ENCODE data around the gene ULK4.
"Not testable (repeated sequence)": the region's sequence is repeated elsewhere in the genome, so short reads cannot be mapped to it uniquely, and the experiment has no call there.

ULK4 gene

GRCh38 chr3:41418961-41419691 lies 542.8 kb downstream of the ULK4 start:
- Histone ChIP-seq H3K4me1 (ENCODE audit: control insufficient read depth, insufficient read depth, low read length) (no peaks in the 10 kb centered on the region), H3K4me3 (ENCODE audit: low read length) (no peak overlapping the region), H3K27me3 (ENCODE audit: control insufficient read depth, insufficient read depth, low read length) (no peaks in the 10 kb centered on the region), H3K9ac (ENCODE audit: low read length) (no peak overlapping the region), H3K9me3 (ENCODE audit: control insufficient read depth, low read length) (no peaks in the 10 kb centered on the region), H3K36me3 (ENCODE audit: control insufficient read depth, insufficient read depth, low read length) (no peaks in the 10 kb centered on the region)

GRCh38 chr3:41417574-41417973 lies 544.3 kb downstream of the ULK4 start:
- no peak overlapping the region for H3K4me3 ChIP-seq (ENCODE audit: low read length)
- H3K9ac ChIP-seq (ENCODE audit: low read length) = no peak overlapping the region
- H3K36me3 ChIP-seq (ENCODE audit: control insufficient read depth, insufficient read depth, low read length) = no peaks in the 10 kb centered on the region
- no peaks in the 10 kb centered on the region for H3K4me1 ChIP-seq (ENCODE audit: control insufficient read depth, insufficient read depth, low read length)
- H3K27me3 ChIP-seq (ENCODE audit: control insufficient read depth, insufficient read depth, low read length) = no peaks in the 10 kb centered on the region
- H3K9me3 ChIP-seq (ENCODE audit: control insufficient read depth, low read length) = no peaks in the 10 kb centered on the region

GRCh38 chr3:41411065-41411464 lies 550.8 kb downstream of the ULK4 start:
- no peaks in the 10 kb centered on the region for H3K27me3 ChIP-seq (ENCODE audit: control insufficient read depth, insufficient read depth, low read length)
- no peak overlapping the region for H3K9ac ChIP-seq (ENCODE audit: low read length)
- H3K4me1 ChIP-seq (ENCODE audit: control insufficient read depth, insufficient read depth, low read length) = no peaks in the 10 kb centered on the region
- H3K9me3 ChIP-seq (ENCODE audit: control insufficient read depth, low read length) = no peaks in the 10 kb centered on the region
- no peaks in the 10 kb centered on the region for H3K36me3 ChIP-seq (ENCODE audit: control insufficient read depth, insufficient read depth, low read length)
- H3K4me3 ChIP-seq (ENCODE audit: low read length) = no peak overlapping the region

- H3K27me3 ChIP-seq (ENCODE audit: control insufficient read depth, insufficient read depth, low read length) = no peaks in the 10 kb centered on the region
- no peaks in the 10 kb centered on the region for H3K36me3 ChIP-seq (ENCODE audit: control insufficient read depth, insufficient read depth, low read length)
- no peaks in the 10 kb centered on the region for H3K4me1 ChIP-seq (ENCODE audit: control insufficient read depth, insufficient read depth, low read length)
- H3K9ac ChIP-seq (ENCODE audit: low read length) = no peak overlapping the region
- H3K4me3 ChIP-seq (ENCODE audit: low read length) = no peak overlapping the region
- H3K9me3 ChIP-seq (ENCODE audit: control insufficient read depth, low read length) = no peaks in the 10 kb centered on the region
Measured at GRCh38 chr3:41405466-41405865, 556.4 kb downstream of the ULK4 start.

GRCh38 chr3:41404582-41404981 lies 557.3 kb downstream of the ULK4 start:
- Histone ChIP-seq H3K4me1 (ENCODE audit: control insufficient read depth, insufficient read depth, low read length) (no peaks in the 10 kb centered on the region), H3K9ac (ENCODE audit: low read length) (no peak overlapping the region), H3K9me3 (ENCODE audit: control insufficient read depth, low read length) (no peaks in the 10 kb centered on the region), H3K36me3 (ENCODE audit: control insufficient read depth, insufficient read depth, low read length) (no peaks in the 10 kb centered on the region), H3K27me3 (ENCODE audit: control insufficient read depth, insufficient read depth, low read length) (no peaks in the 10 kb centered on the region), H3K4me3 (ENCODE audit: low read length) (no peak overlapping the region)

GRCh38 chr3:41394896-41395295 lies 567.0 kb downstream of the ULK4 start:
- H3K36me3 ChIP-seq (ENCODE audit: control insufficient read depth, insufficient read depth, low read length) = no peaks in the 10 kb centered on the region
- no peak overlapping the region for H3K4me3 ChIP-seq (ENCODE audit: low read length)
- no peak overlapping the region for H3K9ac ChIP-seq (ENCODE audit: low read length)
- H3K27me3 ChIP-seq (ENCODE audit: control insufficient read depth, insufficient read depth, low read length) = no peaks in the 10 kb centered on the region
- no peaks in the 10 kb centered on the region for H3K4me1 ChIP-seq (ENCODE audit: control insufficient read depth, insufficient read depth, low read length)
- no peaks in the 10 kb centered on the region for H3K9me3 ChIP-seq (ENCODE audit: control insufficient read depth, low read length)

- H3K36me3 ChIP-seq (ENCODE audit: control insufficient read depth, insufficient read depth, low read length); H3K9ac ChIP-seq (ENCODE audit: low read length); H3K27me3 ChIP-seq (ENCODE audit: control insufficient read depth, insufficient read depth, low read length); H3K9me3 ChIP-seq (ENCODE audit: control insufficient read depth, low read length); H3K4me3 ChIP-seq (ENCODE audit: low read length); H3K4me1 ChIP-seq (ENCODE audit: control insufficient read depth, insufficient read depth, low read length): not testable (repeated sequence)
Measured at GRCh38 chr3:41370765-41371535, 591.0 kb downstream of the ULK4 start.

- Histone ChIP-seq H3K36me3 (ENCODE audit: control insufficient read depth, insufficient read depth, low read length) (no peaks in the 10 kb centered on the region), H3K9me3 (ENCODE audit: control insufficient read depth, low read length) (no peaks in the 10 kb centered on the region), H3K9ac (ENCODE audit: low read length) (no peak overlapping the region), H3K27me3 (ENCODE audit: control insufficient read depth, insufficient read depth, low read length) (no peaks in the 10 kb centered on the region), H3K4me1 (ENCODE audit: control insufficient read depth, insufficient read depth, low read length) (no peaks in the 10 kb centered on the region), H3K4me3 (ENCODE audit: low read length) (no peak overlapping the region)
Measured at GRCh38 chr3:41370307-41370706, 591.6 kb downstream of the ULK4 start.

GRCh38 chr3:41369838-41370237 lies 592.1 kb downstream of the ULK4 start:
- Histone ChIP-seq H3K27me3 (ENCODE audit: control insufficient read depth, insufficient read depth, low read length) (no peaks in the 10 kb centered on the region), H3K4me1 (ENCODE audit: control insufficient read depth, insufficient read depth, low read length) (peaks cover 1% of the 10 kb centered on the region), H3K9ac (ENCODE audit: low read length) (no peak overlapping the region), H3K9me3 (ENCODE audit: control insufficient read depth, low read length) (no peaks in the 10 kb centered on the region), H3K4me3 (ENCODE audit: low read length) (no peak overlapping the region), H3K36me3 (ENCODE audit: control insufficient read depth, insufficient read depth, low read length) (no peaks in the 10 kb centered on the region)

GRCh38 chr3:41365973-41366372 lies 595.9 kb downstream of the ULK4 start:
- no peaks in the 10 kb centered on the region for H3K9me3 ChIP-seq (ENCODE audit: control insufficient read depth, low read length)

GRCh38 chr3:41364736-41365135 lies 597.2 kb downstream of the ULK4 start:
- no peak overlapping the region for H3K4me3 ChIP-seq (ENCODE audit: low read length)
- H3K36me3 ChIP-seq (ENCODE audit: control insufficient read depth, insufficient read depth, low read length) = no peaks in the 10 kb centered on the region
- no peak overlapping the region for H3K9ac ChIP-seq (ENCODE audit: low read length)
- no peaks in the 10 kb centered on the region for H3K27me3 ChIP-seq (ENCODE audit: control insufficient read depth, insufficient read depth, low read length)
- no peaks in the 10 kb centered on the region for H3K9me3 ChIP-seq (ENCODE audit: control insufficient read depth, low read length)
- H3K4me1 ChIP-seq (ENCODE audit: control insufficient read depth, insufficient read depth, low read length) = peaks cover 10% of the 10 kb centered on the region

More at GRCh38 chr3:41365973-41366372, 595.9 kb downstream of the ULK4 start:
- Histone ChIP-seq H3K36me3 (ENCODE audit: control insufficient read depth, insufficient read depth, low read length) (no peaks in the 10 kb centered on the region), H3K9ac (ENCODE audit: low read length) (no peak overlapping the region), H3K4me1 (ENCODE audit: control insufficient read depth, insufficient read depth, low read length) (peaks cover 10% of the 10 kb centered on the region), H3K4me3 (ENCODE audit: low read length) (no peak overlapping the region), H3K27me3 (ENCODE audit: control insufficient read depth, insufficient read depth, low read length) (no peaks in the 10 kb centered on the region)

- no peaks in the 10 kb centered on the region for H3K36me3 ChIP-seq (ENCODE audit: control insufficient read depth, insufficient read depth, low read length)
- no peaks in the 10 kb centered on the region for H3K9me3 ChIP-seq (ENCODE audit: control insufficient read depth, low read length)
- peaks cover 10% of the 10 kb centered on the region for H3K4me1 ChIP-seq (ENCODE audit: control insufficient read depth, insufficient read depth, low read length)
Measured at GRCh38 chr3:41363830-41364523, 597.9 kb downstream of the ULK4 start.

More at GRCh38 chr3:41363830-41364523, 597.9 kb downstream of the ULK4 start:
- no peaks in the 10 kb centered on the region for H3K27me3 ChIP-seq (ENCODE audit: control insufficient read depth, insufficient read depth, low read length)
- no peak overlapping the region for H3K9ac ChIP-seq (ENCODE audit: low read length)
- H3K4me3 ChIP-seq (ENCODE audit: low read length) = no peak overlapping the region
